Smooth muscle cell (in vitro differentiated cells): ENCODE results near the gene SDE2. TPM values are rescaled to one million over a fixed set of nuclear protein-coding genes. Genes with fewer than 3 reads are reported as not detected.

ENCODE experiments used
- DNase-seq: peaks from one replicate; lab custom pipeline; 2025; ENCODE audit not compliant: unreplicated experiment; lab: John Stamatoyannopoulos, UW
- H2AFZ ChIP-seq: fragments of 200-600 bp; sonication (generic); 2 replicates; pipeline ENCODE4 v1.6.0; 2016; ENCODE audit warnings: antibody characterized with exemption, low read depth, mild to moderate bottlenecking
- H3F3A ChIP-seq: fragments of 200-600 bp; sonication (generic); 2 replicates; pipeline ENCODE4 v1.6.0; 2017; ENCODE audit warnings: antibody characterized with exemption, low read depth
- H3K27ac ChIP-seq: fragments of 200-600 bp; sonication (generic); 2 replicates; pipeline ENCODE4 v1.5.1; 2016; ENCODE audit warnings: low read depth, mild to moderate bottlenecking
- H3K27me3 ChIP-seq: fragments of 200-600 bp; sonication (generic); 2 replicates; pipeline ENCODE4 v1.6.1; 2016; ENCODE audit warnings: low read depth, mild to moderate bottlenecking
- H3K36me3 ChIP-seq: fragments of 200-600 bp; sonication (generic); 2 replicates; pipeline ENCODE4 v1.5.1; 2016; ENCODE audit warnings: low read depth
- H3K4me1 ChIP-seq: fragments of 200-600 bp; sonication (generic); 2 replicates; pipeline ENCODE4 v1.5.1; 2016; ENCODE audit warnings: low read depth
- H3K4me2 ChIP-seq: fragments of 200-600 bp; sonication (generic); 2 replicates; pipeline ENCODE4 v1.6.0; 2016; ENCODE audit warnings: mild to moderate bottlenecking
- H3K4me3 ChIP-seq: fragments of 200-600 bp; sonication (generic); 2 replicates; pipeline ENCODE4 v1.5.1; 2016; ENCODE audit warnings: mild to moderate bottlenecking
- H3K79me2 ChIP-seq: fragments of 200-600 bp; sonication (generic); 2 replicates; pipeline ENCODE4 v1.6.0; 2016; ENCODE audit warnings: low read depth, mild to moderate bottlenecking
- H3K9ac ChIP-seq: fragments of 200-600 bp; sonication (generic); 2 replicates; pipeline ENCODE4 v1.6.0; 2016; ENCODE audit warnings: low read depth
- H3K9me3 ChIP-seq: fragments of 200-600 bp; sonication (generic); replicated peaks from 2 replicates; pipeline ENCODE4 v1.5.1; 2016; ENCODE audit warnings: low read depth
- H4K20me1 ChIP-seq: fragments of 200-600 bp; sonication (generic); 2 replicates; pipeline ENCODE4 v1.6.0; 2016; ENCODE audit warnings: low read depth
- CTCF ChIP-seq: fragments of 200-600 bp; sonication (generic); IDR thresholded peaks from 2 replicates; pipeline ENCODE4 v1.5.1; 2017; ENCODE audit warnings: borderline replicate concordance, mild to moderate bottlenecking, antibody characterized with exemption; ENCODE audit not compliant: insufficient read depth, poor library complexity, severe bottlenecking
- WGBS: methylation state at CpG from one replicate; pipeline ENCODE4 v1.1.7; 2016; ENCODE audit warnings: low lambda C conversion rate; 5-methylcytosine and 5-hydroxymethylcytosine counted together
- polyA plus RNA-seq: library from polyadenylated mRNA; unstranded; fragments of >200 nt; fragmentation: Nextera tagmentation; extraction: Ambion mirVana; gene quantifications from 2 replicates; pipeline ENCODE4 v1.2.1, GENCODE V29; 2016
- total RNA-seq: library from RNA; depleted of rRNA; stranded (reverse); fragments of >200 nt; gene quantifications from 2 replicates; pipeline ENCODE4 v1.2.3, GENCODE V29; 2014

The SDE2 gene
- total and polyA plus RNA-seq, 2 experiments from 2014 or later, result 20.2 to 30.5 TPM

- Histone ChIP-seq H3K27me3 (no peaks in the 10 kb centered on the region), H2AFZ (no peak overlapping the region), H3K4me2 (no peak overlapping the region), H3K36me3 (no peaks in the 10 kb centered on the region), H3K27ac (no peak overlapping the region), H3K4me1 (peaks cover 9% of the 10 kb centered on the region), H3K4me3 (no peak overlapping the region), H3F3A (no peaks in the 10 kb centered on the region), H3K9me3 (no peaks in the 10 kb centered on the region), H3K9ac (no peak overlapping the region), H4K20me1 (no peaks in the 10 kb centered on the region), H3K79me2 (no peaks in the 10 kb centered on the region)
- no peak for TF ChIP-seq CTCF
- DNase-seq, result no peak
Measured at GRCh38 chr1:226006686-226007085, 7.5 kb upstream of the SDE2 start.

- Histone ChIP-seq H3K9ac (no peak overlapping the region), H3K79me2 (no peaks in the 10 kb centered on the region), H3K27me3 (no peaks in the 10 kb centered on the region), H3K4me1 (peaks cover 17% of the 10 kb centered on the region), H3K4me2 (no peak overlapping the region), H3K36me3 (no peaks in the 10 kb centered on the region), H3F3A (peaks cover 3% of the 10 kb centered on the region), H3K4me3 (no peak overlapping the region), H3K27ac (no peak overlapping the region), H2AFZ (no peak overlapping the region), H3K9me3 (no peaks in the 10 kb centered on the region), H4K20me1 (no peaks in the 10 kb centered on the region)
- no peak for TF ChIP-seq CTCF
- 91% methylated on average over 4 of the region's 4 CpGs for WGBS
- no peak for DNase-seq
Measured at GRCh38 chr1:226004396-226004795, 5.3 kb upstream of the SDE2 start.

GRCh38 chr1:226003502-226004170, 4.5 kb upstream of the SDE2 start:
- Histone ChIP-seq H3F3A (peaks cover 3% of the 10 kb centered on the region), H2AFZ (no peak overlapping the region), H3K36me3 (no peaks in the 10 kb centered on the region), H3K4me3 (no peak overlapping the region), H3K27ac (no peak overlapping the region), H3K9ac (no peak overlapping the region), H4K20me1 (no peaks in the 10 kb centered on the region), H3K4me1 (peaks cover 17% of the 10 kb centered on the region), H3K9me3 (no peaks in the 10 kb centered on the region), H3K27me3 (no peaks in the 10 kb centered on the region), H3K4me2 (no peak overlapping the region), H3K79me2 (peaks cover 5% of the 10 kb centered on the region)
- 97% methylated on average over 3 of the region's 3 CpGs for WGBS
- TF ChIP-seq CTCF, result no peak
- no peak for DNase-seq
